ENCODE results near the gene JMJD7. TPM values are rescaled to one million over a fixed set of nuclear protein-coding genes. Genes with fewer than 3 reads are reported as not detected.

JMJD7 gene
- total and polyA plus RNA-seq, 9 of the 15 experiments (the other 6 are each of a cell fraction or from before 2014, with no cell fraction given) = 1.2 to 13.9 (median 6.1) TPM

DNA sequence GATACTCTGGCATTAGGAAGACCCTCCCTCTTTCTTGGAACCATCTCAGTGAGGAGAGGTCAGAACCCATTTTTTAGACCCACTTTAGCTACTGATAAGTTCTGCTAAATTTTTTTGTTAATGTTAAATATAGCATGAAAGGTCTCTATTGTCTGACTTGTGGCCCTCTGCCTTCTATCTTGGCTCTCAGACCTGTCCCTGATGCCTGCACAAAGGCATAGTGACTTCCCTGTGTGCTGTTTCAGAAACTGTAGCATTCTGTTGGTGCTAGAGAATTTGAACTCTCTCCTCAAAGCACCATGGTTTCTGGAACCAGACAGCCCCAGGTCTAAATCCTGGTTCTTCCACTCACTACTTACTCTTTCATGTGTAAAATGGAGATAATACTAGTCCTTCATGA lies 38.2 kb upstream of the JMJD7 start:
- no peaks in the 10 kb centered on the region for H3K27me3 ChIP-seq (ENCODE audit: control insufficient read depth in 2 of 2, insufficient read depth in 2 of 2, low read length in 2 of 2)
- DNase-seq (ENCODE audit: extremely low read depth in 1 of 4, low spot score in 3 of 4) = no peak
- no peaks in the 10 kb centered on the region for H3K9me3 ChIP-seq (replicated peaks; ENCODE audit: control insufficient read depth, insufficient read depth, low read depth, low read length)
- H3K4me3 ChIP-seq = no peak overlapping the region
- H3K79me2 ChIP-seq (ENCODE audit: control insufficient read depth, insufficient read depth, low read length) = 0 out of 3 replicates have a peak, but pooled peaks cover 5% of the 10 kb centered on the region
- peaks cover 30 to 53% of the 10 kb centered on the region in 2 experiments for H3K4me1 ChIP-seq (replicated peaks in 1 of 2; ENCODE audit: control insufficient read depth in 2 of 2, insufficient read depth in 2 of 2, low read length in 2 of 2)
- FAIRE-seq = no peak
- H3K27ac ChIP-seq (ENCODE audit: extremely low read depth, low read depth, low read length) = peak overlapping the region; percentile 64; the same call in 1 of the 3 replicates
- no peaks in the 10 kb centered on the region for H3K36me3 ChIP-seq (ENCODE audit: control insufficient read depth, insufficient read depth, low read length)
- H4K20me1 ChIP-seq (replicated peaks; ENCODE audit: control insufficient read depth, insufficient read depth, low read length) = peaks cover 16% of the 10 kb centered on the region
- H3K9ac ChIP-seq (ENCODE audit: insufficient read depth in 1 of 2, low read depth in 2 of 2, low read length in 2 of 2) = peak overlapping the region in 1 of 2 experiments; percentile 45; a peak in 2 of 4 replicates
- intact Hi-C loops (cut with micrococcal nuclease) = no loop called here
- in situ Hi-C loops (cut with MboI) = no loop called here
- peak; percentile 13 for ATAC-seq
- BruUV-seq (replicated peaks) = no TSS peak
- POLR2A ChIA-PET = interaction anchor here (0.5 to 1.3 kb wide), 10 partner anchors 11 to 1020 kb away, joined by 3 to 7 read pairs (median 3); partner anchors contain the start of genes C15orf62, MAPKBP1 and MGA
- CTCF ChIA-PET (ENCODE audit: low intra/inter-chr PET ratio) = no interaction called here
- no peak overlapping the region for H2AFZ ChIP-seq (ENCODE audit: low read depth, low read length)
- H3K9me1 ChIP-seq (ENCODE audit: control insufficient read depth, insufficient read depth, low read length) = peaks cover 5% of the 10 kb centered on the region
- peak overlapping the region; percentile 17; the same call in 1 of the 2 replicates for H3K4me2 ChIP-seq (ENCODE audit: insufficient read depth, low read length)
- no peak for TF ChIP-seq ZKSCAN3 (CRISPR knock-in tag; IDR thresholded peaks at IDR 0.05)
- no peak for TF ChIP-seq ZNF217 (CRISPR knock-in tag; IDR thresholded peaks at IDR 0.05)
- TF ChIP-seq, protein P1, sequence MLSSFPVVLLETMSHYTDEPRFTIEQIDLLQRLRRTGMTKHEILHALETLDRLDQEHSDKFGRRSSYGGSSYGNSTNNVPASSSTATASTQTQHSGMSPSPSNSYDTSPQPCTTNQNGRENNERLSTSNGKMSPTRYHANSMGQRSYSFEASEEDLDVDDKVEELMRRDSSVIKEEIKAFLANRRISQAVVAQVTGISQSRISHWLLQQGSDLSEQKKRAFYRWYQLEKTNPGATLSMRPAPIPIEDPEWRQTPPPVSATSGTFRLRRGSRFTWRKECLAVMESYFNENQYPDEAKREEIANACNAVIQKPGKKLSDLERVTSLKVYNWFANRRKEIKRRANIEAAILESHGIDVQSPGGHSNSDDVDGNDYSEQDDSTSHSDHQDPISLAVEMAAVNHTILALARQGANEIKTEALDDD (IDR thresholded peaks at IDR 0.05) = no peak
- TF ChIP-seq, protein P2, sequence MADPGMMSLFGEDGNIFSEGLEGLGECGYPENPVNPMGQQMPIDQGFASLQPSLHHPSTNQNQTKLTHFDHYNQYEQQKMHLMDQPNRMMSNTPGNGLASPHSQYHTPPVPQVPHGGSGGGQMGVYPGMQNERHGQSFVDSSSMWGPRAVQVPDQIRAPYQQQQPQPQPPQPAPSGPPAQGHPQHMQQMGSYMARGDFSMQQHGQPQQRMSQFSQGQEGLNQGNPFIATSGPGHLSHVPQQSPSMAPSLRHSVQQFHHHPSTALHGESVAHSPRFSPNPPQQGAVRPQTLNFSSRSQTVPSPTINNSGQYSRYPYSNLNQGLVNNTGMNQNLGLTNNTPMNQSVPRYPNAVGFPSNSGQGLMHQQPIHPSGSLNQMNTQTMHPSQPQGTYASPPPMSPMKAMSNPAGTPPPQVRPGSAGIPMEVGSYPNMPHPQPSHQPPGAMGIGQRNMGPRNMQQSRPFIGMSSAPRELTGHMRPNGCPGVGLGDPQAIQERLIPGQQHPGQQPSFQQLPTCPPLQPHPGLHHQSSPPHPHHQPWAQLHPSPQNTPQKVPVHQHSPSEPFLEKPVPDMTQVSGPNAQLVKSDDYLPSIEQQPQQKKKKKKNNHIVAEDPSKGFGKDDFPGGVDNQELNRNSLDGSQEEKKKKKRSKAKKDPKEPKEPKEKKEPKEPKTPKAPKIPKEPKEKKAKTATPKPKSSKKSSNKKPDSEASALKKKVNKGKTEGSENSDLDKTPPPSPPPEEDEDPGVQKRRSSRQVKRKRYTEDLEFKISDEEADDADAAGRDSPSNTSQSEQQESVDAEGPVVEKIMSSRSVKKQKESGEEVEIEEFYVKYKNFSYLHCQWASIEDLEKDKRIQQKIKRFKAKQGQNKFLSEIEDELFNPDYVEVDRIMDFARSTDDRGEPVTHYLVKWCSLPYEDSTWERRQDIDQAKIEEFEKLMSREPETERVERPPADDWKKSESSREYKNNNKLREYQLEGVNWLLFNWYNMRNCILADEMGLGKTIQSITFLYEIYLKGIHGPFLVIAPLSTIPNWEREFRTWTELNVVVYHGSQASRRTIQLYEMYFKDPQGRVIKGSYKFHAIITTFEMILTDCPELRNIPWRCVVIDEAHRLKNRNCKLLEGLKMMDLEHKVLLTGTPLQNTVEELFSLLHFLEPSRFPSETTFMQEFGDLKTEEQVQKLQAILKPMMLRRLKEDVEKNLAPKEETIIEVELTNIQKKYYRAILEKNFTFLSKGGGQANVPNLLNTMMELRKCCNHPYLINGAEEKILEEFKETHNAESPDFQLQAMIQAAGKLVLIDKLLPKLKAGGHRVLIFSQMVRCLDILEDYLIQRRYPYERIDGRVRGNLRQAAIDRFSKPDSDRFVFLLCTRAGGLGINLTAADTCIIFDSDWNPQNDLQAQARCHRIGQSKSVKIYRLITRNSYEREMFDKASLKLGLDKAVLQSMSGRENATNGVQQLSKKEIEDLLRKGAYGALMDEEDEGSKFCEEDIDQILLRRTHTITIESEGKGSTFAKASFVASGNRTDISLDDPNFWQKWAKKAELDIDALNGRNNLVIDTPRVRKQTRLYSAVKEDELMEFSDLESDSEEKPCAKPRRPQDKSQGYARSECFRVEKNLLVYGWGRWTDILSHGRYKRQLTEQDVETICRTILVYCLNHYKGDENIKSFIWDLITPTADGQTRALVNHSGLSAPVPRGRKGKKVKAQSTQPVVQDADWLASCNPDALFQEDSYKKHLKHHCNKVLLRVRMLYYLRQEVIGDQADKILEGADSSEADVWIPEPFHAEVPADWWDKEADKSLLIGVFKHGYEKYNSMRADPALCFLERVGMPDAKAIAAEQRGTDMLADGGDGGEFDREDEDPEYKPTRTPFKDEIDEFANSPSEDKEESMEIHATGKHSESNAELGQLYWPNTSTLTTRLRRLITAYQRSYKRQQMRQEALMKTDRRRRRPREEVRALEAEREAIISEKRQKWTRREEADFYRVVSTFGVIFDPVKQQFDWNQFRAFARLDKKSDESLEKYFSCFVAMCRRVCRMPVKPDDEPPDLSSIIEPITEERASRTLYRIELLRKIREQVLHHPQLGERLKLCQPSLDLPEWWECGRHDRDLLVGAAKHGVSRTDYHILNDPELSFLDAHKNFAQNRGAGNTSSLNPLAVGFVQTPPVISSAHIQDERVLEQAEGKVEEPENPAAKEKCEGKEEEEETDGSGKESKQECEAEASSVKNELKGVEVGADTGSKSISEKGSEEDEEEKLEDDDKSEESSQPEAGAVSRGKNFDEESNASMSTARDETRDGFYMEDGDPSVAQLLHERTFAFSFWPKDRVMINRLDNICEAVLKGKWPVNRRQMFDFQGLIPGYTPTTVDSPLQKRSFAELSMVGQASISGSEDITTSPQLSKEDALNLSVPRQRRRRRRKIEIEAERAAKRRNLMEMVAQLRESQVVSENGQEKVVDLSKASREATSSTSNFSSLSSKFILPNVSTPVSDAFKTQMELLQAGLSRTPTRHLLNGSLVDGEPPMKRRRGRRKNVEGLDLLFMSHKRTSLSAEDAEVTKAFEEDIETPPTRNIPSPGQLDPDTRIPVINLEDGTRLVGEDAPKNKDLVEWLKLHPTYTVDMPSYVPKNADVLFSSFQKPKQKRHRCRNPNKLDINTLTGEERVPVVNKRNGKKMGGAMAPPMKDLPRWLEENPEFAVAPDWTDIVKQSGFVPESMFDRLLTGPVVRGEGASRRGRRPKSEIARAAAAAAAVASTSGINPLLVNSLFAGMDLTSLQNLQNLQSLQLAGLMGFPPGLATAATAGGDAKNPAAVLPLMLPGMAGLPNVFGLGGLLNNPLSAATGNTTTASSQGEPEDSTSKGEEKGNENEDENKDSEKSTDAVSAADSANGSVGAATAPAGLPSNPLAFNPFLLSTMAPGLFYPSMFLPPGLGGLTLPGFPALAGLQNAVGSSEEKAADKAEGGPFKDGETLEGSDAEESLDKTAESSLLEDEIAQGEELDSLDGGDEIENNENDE (IDR thresholded peaks at IDR 0.05; ENCODE audit: low read depth, low read length) = no peak
- TF ChIP-seq, protein P3, sequence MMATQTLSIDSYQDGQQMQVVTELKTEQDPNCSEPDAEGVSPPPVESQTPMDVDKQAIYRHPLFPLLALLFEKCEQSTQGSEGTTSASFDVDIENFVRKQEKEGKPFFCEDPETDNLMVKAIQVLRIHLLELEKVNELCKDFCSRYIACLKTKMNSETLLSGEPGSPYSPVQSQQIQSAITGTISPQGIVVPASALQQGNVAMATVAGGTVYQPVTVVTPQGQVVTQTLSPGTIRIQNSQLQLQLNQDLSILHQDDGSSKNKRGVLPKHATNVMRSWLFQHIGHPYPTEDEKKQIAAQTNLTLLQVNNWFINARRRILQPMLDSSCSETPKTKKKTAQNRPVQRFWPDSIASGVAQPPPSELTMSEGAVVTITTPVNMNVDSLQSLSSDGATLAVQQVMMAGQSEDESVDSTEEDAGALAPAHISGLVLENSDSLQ (IDR thresholded peaks at IDR 0.05) = no peak
- TF ChIP-seq FOXM1 (IDR thresholded peaks at IDR 0.05; ENCODE audit: low read depth) = no peak
- TF ChIP-seq FOXM1 (CRISPR knock-in tag; IDR thresholded peaks at IDR 0.05; ENCODE audit: low read depth) = no peak
- no peak for TF ChIP-seq FOS (IDR thresholded peaks at IDR 0.05; ENCODE audit: extremely low read depth, insufficient read length)
